Kidney (tissue), 14 donors: ENCODE data around the gene HOXD8. TPM values are rescaled to one million over a fixed set of nuclear protein-coding genes. Genes with fewer than 3 reads are reported as not detected.

Source experiments
- DNase-seq, 5 donors: peaks; one replicate each; pipeline ENCODE4 v3.0.0-alpha.2; 2013 to 2020
- FAIRE-seq: peaks from 2 replicates; lab custom pipeline; 2012; peaks lifted over from hg19 to GRCh38; lab: Jason Lieb, UNC
- H3K27ac ChIP-seq, 2 donors: one replicate each; pipeline ENCODE4 v1.7.0; 2013; ENCODE audit warnings: low read depth in 2 of 2, low read length in 2 of 2, inconsistent platforms in 1 of 2
- H3K27me3 ChIP-seq: one replicate; pipeline ENCODE4 v1.7.1; 2013; ENCODE audit warnings: low read length, inconsistent platforms; ENCODE audit not compliant: control insufficient read depth, insufficient read depth
- H3K36me3 ChIP-seq, 3 donors: one replicate each; pipeline versions ENCODE4 v1.7.0 to v1.7.1; 2013; ENCODE audit warnings: low read length in 3 of 3, control low read depth in 1 of 3, inconsistent platforms in 1 of 3; ENCODE audit not compliant: insufficient read depth in 3 of 3, control insufficient read depth in 2 of 3
- H3K4me1 ChIP-seq, 3 donors: one replicate each; pipeline versions ENCODE4 v1.7.0 to v1.7.1; 2013; ENCODE audit warnings: low read length in 3 of 3, inconsistent platforms in 1 of 3, low read depth in 1 of 3; ENCODE audit not compliant: control insufficient read depth in 2 of 3, insufficient read depth in 2 of 3
- H3K4me3 ChIP-seq, 3 donors: one replicate each; pipeline versions ENCODE4 v1.7.0 to v1.8.1; 2013; ENCODE audit warnings: low read length in 3 of 3, control low read depth in 1 of 3, inconsistent platforms in 1 of 3
- H3K9ac ChIP-seq, 3 donors: one replicate each; pipeline versions ENCODE4 v1.7.0 to v1.7.1; 2013; ENCODE audit warnings: low read length in 3 of 3, control low read depth in 1 of 3, inconsistent platforms in 1 of 3
- H3K9me3 ChIP-seq, 3 donors: one replicate each; pipeline versions ENCODE4 v1.7.0 to v1.7.1; 2013; ENCODE audit warnings: low read length in 3 of 3, control low read depth in 1 of 3, inconsistent platforms in 1 of 3; ENCODE audit not compliant: control insufficient read depth in 2 of 3, insufficient read depth in 1 of 3
- CTCF ChIP-seq: IDR thresholded peaks from 3 replicates; pipeline ENCODE4 v1.5.1; 2012; ENCODE audit warnings: mild to moderate bottlenecking, moderate library complexity, borderline replicate concordance; ENCODE audit not compliant: insufficient read depth; ENCODE audit errors: extremely low read depth
- intact Hi-C: fragments of 100-400 bp; cut with DNase I; formaldehyde crosslinking; loops from one replicate; pipeline ENCODE4 v1.11.1; 2022
- polyA plus RNA-seq: library from polyadenylated mRNA; stranded (reverse); fragments of 350-450 nt; fragmentation: Illumina TruSeq; extraction: RNeasy Lipid Tissue Mini Kit (QIAGEN cat#74804); gene quantifications from one replicate; pipeline ENCODE4 v1.2.3, GENCODE V29; 2014; ENCODE audit warnings: low read depth, low replicate concordance; ENCODE audit not compliant: insufficient read depth
- total RNA-seq: library from RNA; stranded (reverse); fragmentation: NEBNext Ultra II Directional; extraction: Animal tissue kit (Norgen Biotek cat#: 25700); gene quantifications from one replicate; pipeline ENCODE4 v1.2.1, GENCODE V29; 2021
- donor health status: control.
- donor health status: control.
- donor health status: control.
- donor health status: control.
- donor health status: control.
- donor health status: DM: yes; HTN: yes; CAD: no.
- donor health status: Normal renal cell carcinoma (clear cell type).

Gene HOXD8
- total and polyA plus RNA-seq, 2 donors from 2014 or later = 76.5 to 122 TPM

- Histone ChIP-seq H3K36me3 (peaks cover 0 to 8% (median 0%) of the 10 kb centered on the region in 3 donors), H3K4me3 (peak overlapping the region; percentile 62 to 89 (median 69)), H3K4me1 (peaks cover 0 to 15% (median 2%) of the 10 kb centered on the region in 3 donors), H3K9me3 (no peaks in the 10 kb centered on the region), H3K27ac (peak overlapping the region; percentile 93 to 94), H3K27me3 (no peaks in the 10 kb centered on the region), H3K9ac (peak overlapping the region; percentile 59 to 97 (median 62))
- FAIRE-seq = no peak
- peak; percentile 90 to 97 (median 91) for DNase-seq
- TF ChIP-seq CTCF = peak; percentile 56
- intact Hi-C loops = no loop called here
Observed at GRCh38 chr2:176118601-176119339, 10.7 kb upstream of the HOXD8 start.

DNA sequence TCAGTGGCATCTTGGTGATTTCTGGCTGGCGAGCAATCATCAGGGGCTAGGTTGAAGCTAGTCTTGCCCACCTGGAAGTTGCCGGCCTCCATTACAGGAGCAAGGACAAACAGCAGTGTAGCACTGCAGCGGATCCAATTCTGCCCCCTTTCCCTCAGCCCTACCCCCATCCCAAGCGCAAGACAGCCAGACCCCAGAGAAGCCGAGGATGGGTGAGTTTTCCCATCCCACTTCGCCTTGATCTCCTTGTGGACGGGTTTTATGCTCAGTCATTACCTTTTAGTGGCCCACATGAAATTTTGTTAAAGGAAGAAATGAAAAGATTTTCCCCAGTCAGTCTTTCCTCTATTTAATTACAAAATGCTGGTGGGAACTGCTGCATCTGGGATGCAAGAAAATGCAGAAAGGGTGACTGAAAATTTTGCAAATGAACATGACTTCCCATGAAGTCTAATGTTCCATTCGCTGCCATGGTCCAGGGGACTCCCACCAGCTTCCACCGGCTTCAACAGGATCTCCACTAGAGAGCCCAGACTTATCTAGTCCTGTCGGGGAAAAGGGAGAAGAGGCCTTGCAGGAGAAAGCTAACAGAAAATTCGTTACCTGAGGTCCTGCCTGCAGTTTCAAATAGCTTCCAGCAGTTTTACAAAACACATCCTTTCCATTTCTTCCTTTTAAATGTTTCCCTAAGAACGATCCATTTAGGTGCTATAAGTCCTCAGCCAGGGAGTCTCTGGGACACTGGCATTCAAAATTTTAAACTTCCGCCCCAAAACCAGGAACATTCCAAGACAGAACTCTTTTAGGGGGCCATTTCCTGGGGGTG is 8.9 kb upstream of the HOXD8 start:
- Histone ChIP-seq H3K9ac (peak overlapping the region; percentile 59 to 97 (median 60)), H3K27ac (peak overlapping the region; percentile 91 to 95), H3K4me1 (peaks cover under 1 to 15% (median 6%) of the 10 kb centered on the region in 3 donors), H3K9me3 (no peaks in the 10 kb centered on the region), H3K4me3 (peak overlapping the region; percentile 5 to 89 (median 72)), H3K36me3 (peaks cover 0 to 8% (median 0%) of the 10 kb centered on the region in 3 donors), H3K27me3 (no peaks in the 10 kb centered on the region)
- FAIRE-seq (no peak), DNase-seq (peak in 4 of 5 donors; percentile 47 to 88 (median 66))
- no peak for TF ChIP-seq CTCF
- intact Hi-C loops = loop anchor here (10.0 kb wide), 2 partner anchors 524 to 1034 kb away; no protein-coding TSS in a partner anchor

DNA sequence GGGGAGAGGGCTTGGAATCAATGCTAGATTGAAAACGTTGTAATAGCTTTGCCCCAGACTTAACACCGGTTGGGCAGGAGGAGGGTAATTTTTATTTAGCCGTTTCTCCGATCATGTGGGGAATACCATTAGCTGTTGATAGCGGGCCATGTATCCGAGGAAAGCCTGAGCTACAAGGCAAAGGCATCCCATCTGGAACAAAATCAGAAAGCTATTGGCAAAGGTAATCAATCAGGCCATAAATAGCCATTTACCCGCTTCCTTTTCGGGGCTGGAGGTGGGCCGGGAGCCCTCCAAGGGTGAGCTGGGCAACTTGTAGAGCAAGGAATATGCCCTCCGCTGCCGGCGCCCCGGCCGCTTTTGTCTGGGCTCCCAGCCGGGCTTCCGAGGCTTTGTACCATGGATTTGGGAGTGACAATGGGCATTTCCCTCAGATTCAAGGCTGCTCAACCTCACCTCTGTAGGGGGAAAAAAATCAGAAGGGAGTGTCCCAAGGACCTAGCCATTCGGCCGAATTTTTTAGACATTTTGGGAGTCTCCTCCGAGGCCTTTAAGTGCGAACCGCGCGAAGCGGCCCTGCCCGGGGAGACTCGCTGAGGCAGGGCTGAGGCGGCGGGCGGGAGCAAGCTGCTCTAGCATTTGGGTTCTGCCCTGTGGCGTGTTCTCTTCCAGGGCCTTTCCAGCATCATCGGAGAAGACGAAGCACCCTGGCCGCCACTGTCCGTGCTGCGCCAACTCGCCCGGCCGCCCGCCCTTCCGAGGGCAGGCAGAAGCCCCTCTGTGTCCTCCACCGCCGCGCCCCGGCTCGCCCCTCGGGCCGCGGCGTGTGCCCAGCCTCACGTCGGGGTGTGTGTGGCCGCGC is 8.1 kb upstream of the HOXD8 start:
- Histone ChIP-seq H3K36me3 (peaks cover 0 to 8% (median 0%) of the 10 kb centered on the region in 3 donors), H3K4me3 (peak overlapping the region; percentile 5 to 89 (median 72)), H3K4me1 (peaks cover 6 to 15% (median 9%) of the 10 kb centered on the region in 3 donors), H3K27ac (peak overlapping the region; percentile 91 to 95), H3K27me3 (no peaks in the 10 kb centered on the region), H3K9me3 (no peaks in the 10 kb centered on the region), H3K9ac (peak overlapping the region; percentile 59 to 97 (median 63))
- FAIRE-seq = no peak
- DNase-seq = peak in 3 of 5 donors; percentile 60 to 73 (median 70)
- no peak for TF ChIP-seq CTCF
- intact Hi-C loops = loop anchor here (10.0 kb wide), 2 partner anchors 523 to 1033 kb away; no protein-coding TSS in a partner anchor
